ENCODE results near the gene ABHD10. TPM values are rescaled to one million over a fixed set of nuclear protein-coding genes. Genes with fewer than 3 reads are reported as not detected.

ABHD10 gene
- total RNA-seq, 1 experiment from 2014 or later = 21.8 TPM

GRCh38 chr3:112013784-112014143 is 34.9 kb downstream of the ABHD10 start:
- no peaks in the 10 kb centered on the region for H3K27me3 Mint-ChIP-seq (ENCODE audit: low read depth)
- H3K4me1 ChIP-seq (ENCODE audit: insufficient read depth, low read length) = no peaks in the 10 kb centered on the region
- no peak overlapping the region for H2BK120ac ChIP-seq (ENCODE audit: low read depth, low read length, poor library complexity, severe bottlenecking)
- H3K23ac ChIP-seq (ENCODE audit: insufficient read length, low read depth, low read length) = no peak overlapping the region
- H3K56ac ChIP-seq (ENCODE audit: insufficient read length, low read depth, low read length) = no peak overlapping the region
- no peak overlapping the region for H2BK5ac ChIP-seq (ENCODE audit: insufficient read length, low read length)
- no peak overlapping the region for H3K27ac Mint-ChIP-seq
- H3K4ac ChIP-seq (ENCODE audit: low read depth, low read length) = no peak overlapping the region
- H3T11ph ChIP-seq (ENCODE audit: low read length) = no peak overlapping the region
- H3K79me1 ChIP-seq (ENCODE audit: insufficient read depth, low read depth, low read length, poor library complexity, severe bottlenecking) = no peaks in the 10 kb centered on the region
- H3K4me2 ChIP-seq (ENCODE audit: insufficient read depth, insufficient read length, low read length) = no peak overlapping the region
- H4K5ac ChIP-seq (ENCODE audit: insufficient read length, low read depth, low read length) = no peak overlapping the region
- H3K4me1 Mint-ChIP-seq = no peaks in the 10 kb centered on the region
- no peak overlapping the region for H2AK5ac ChIP-seq (ENCODE audit: insufficient read length, low read length)
- no peak overlapping the region for H3K4me3 Mint-ChIP-seq
- no peak overlapping the region for H2BK20ac ChIP-seq (ENCODE audit: low read depth, low read length, poor library complexity, severe bottlenecking)
- no peaks in the 10 kb centered on the region for H3K9me3 Mint-ChIP-seq
- no peaks in the 10 kb centered on the region for H3K23me2 ChIP-seq (ENCODE audit: insufficient read length, low read depth, low read length, poor library complexity, severe bottlenecking)
- H3K79me2 ChIP-seq (ENCODE audit: insufficient read depth, low read length) = no peaks in the 10 kb centered on the region
- H4K20me1 ChIP-seq (ENCODE audit: control insufficient read depth, insufficient read depth, insufficient read length) = no peaks in the 10 kb centered on the region
- H3K36me3 Mint-ChIP-seq (ENCODE audit: insufficient read depth in 1 of 3, low read depth in 3 of 3) = peaks cover 0 to 3% (median 0%) of the 10 kb centered on the region in 3 experiments; a peak in 3 of 7 replicates
- H3K9me3 ChIP-seq (ENCODE audit: control insufficient read depth, low read depth, low read length) = no peaks in the 10 kb centered on the region
- no peak overlapping the region for H3K9ac ChIP-seq (ENCODE audit: extremely low read depth, insufficient read length, low read length)
- H2AFZ ChIP-seq (ENCODE audit: low read length) = no peak overlapping the region
- H2BK12ac ChIP-seq (ENCODE audit: insufficient read length, low read depth, low read length) = no peak overlapping the region
- no peak overlapping the region for H4K8ac ChIP-seq (replicated peaks; ENCODE audit: insufficient read length, low read depth, low read length)
- TF ChIP-seq CTCF (conservative IDR thresholded peaks at IDR 0.05) = no peak; the same call in 2 of the 3 replicates
- WGBS (ENCODE audit: extremely low coverage, insufficient read length, low lambda C conversion rate) = no CpG with 5 or more reads among the region's 5 CpGs
- H3K18ac ChIP-seq (ENCODE audit: insufficient read length, low read depth, low read length) = no peak overlapping the region
- no peak overlapping the region for H3K27ac ChIP-seq (ENCODE audit: insufficient read length, low read depth, low read length)
- DNase-seq = no peak
- H3K14ac ChIP-seq (ENCODE audit: insufficient read depth, low read length) = no peak overlapping the region
- H3K27me3 ChIP-seq (ENCODE audit: insufficient read depth, low read length) = no peaks in the 10 kb centered on the region
- H2BK15ac ChIP-seq (ENCODE audit: low read depth, low read length) = no peak overlapping the region
- no peak overlapping the region for H4K91ac ChIP-seq (ENCODE audit: insufficient read length, low read depth, low read length)
